OCI-LY7 (cell line): ENCODE results near the gene RMP24.

Source experiments
- CTCF ChIP-seq: fragments of 200-600 bp; sonication (generic); conservative IDR thresholded peaks from 2 replicates; pipeline ENCODE4 v1.5.1; 2014; ENCODE audit warnings: mild to moderate bottlenecking, antibody characterized with exemption, low read length, moderate library complexity, mixed read lengths
- EZH2phosphoT487 ChIP-seq: fragments of 200-600 bp; sonication (generic); IDR thresholded peaks from 2 replicates; pipeline ENCODE4 v1.6.1; 2018; ENCODE audit warnings: low read depth, borderline replicate concordance, mild to moderate bottlenecking, mixed run types, antibody characterized with exemption, low read length, moderate library complexity, mixed read lengths

GRCh38 chr18:35941299-35941698, 31.2 kb upstream of the RMP24 start:
- TF ChIP-seq CTCF (no peak), EZH2phosphoT487 (no peak)
